ENCODE measurements around the gene GJA5.

GJA5 gene

GRCh38 chr1:147794570-147794969, 34.2 kb upstream of the GJA5 start:
- TF ChIP-seq CTCF (IDR thresholded peaks at IDR 0.05; ENCODE audit: extremely low read depth, missing control alignments), result no peak
- DNase-seq (ENCODE audit: low spot score), result no peak

- DNase-seq (ENCODE audit: low spot score), result no peak
- no peak for TF ChIP-seq CTCF (IDR thresholded peaks at IDR 0.05; ENCODE audit: extremely low read depth, missing control alignments)
These were observed 31.5 kb upstream of the GJA5 start for GRCh38 chr1:147791876-147792275.

- DNase-seq (ENCODE audit: low spot score), result no peak
- no peak for TF ChIP-seq CTCF (IDR thresholded peaks at IDR 0.05; ENCODE audit: extremely low read depth, missing control alignments)
These were observed 27.4 kb upstream of the GJA5 start for GRCh38 chr1:147787765-147788164.

- DNase-seq (ENCODE audit: low spot score), result no peak
- no peak for TF ChIP-seq CTCF (IDR thresholded peaks at IDR 0.05; ENCODE audit: extremely low read depth, missing control alignments)
These were observed 26.1 kb upstream of the GJA5 start for GRCh38 chr1:147786536-147786935.

- no peak for TF ChIP-seq CTCF (IDR thresholded peaks at IDR 0.05; ENCODE audit: extremely low read depth, missing control alignments)
- no peak for DNase-seq (ENCODE audit: low spot score)
These were observed 25.5 kb upstream of the GJA5 start for GRCh38 chr1:147785794-147786506.

GRCh38 chr1:147784941-147785340, 24.5 kb upstream of the GJA5 start:
- no peak for DNase-seq (ENCODE audit: low spot score)
- TF ChIP-seq CTCF (IDR thresholded peaks at IDR 0.05; ENCODE audit: extremely low read depth, missing control alignments), result no peak

GRCh38 chr1:147781056-147781471, 20.7 kb upstream of the GJA5 start:
- DNase-seq (ENCODE audit: low spot score), result no peak

More at GRCh38 chr1:147781056-147781471, 20.7 kb upstream of the GJA5 start:
- TF ChIP-seq CTCF (IDR thresholded peaks at IDR 0.05; ENCODE audit: extremely low read depth, missing control alignments), result no peak

Measured in GM20000 (cell line).